ENCODE results near the gene UNCX.
"Not testable (repeated sequence)": the region's sequence is repeated elsewhere in the genome, so short reads cannot be mapped to it uniquely, and the experiment has no call there.

The UNCX gene

DNA sequence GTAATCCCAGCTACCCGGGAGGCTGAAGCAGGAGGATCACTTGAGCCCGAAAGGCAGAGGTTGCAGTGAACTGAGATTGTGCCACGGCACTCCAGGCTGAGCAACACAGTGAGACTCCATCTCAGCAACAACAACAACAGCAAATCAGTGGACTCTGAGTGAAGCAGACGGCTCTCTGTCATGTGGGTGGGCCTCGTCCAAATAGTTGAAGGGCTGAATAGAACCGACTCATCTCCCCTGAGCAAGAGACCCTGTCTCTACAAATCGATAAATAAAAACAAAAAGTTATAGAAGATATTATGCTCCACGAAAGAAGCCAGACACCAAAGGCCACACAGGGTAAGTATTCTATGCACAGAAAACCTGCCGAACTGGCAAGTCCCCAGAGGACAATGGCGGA, 45.9 kb downstream of the UNCX start:
- DNase-seq (ENCODE audit: low read depth), result no peak

DNA sequence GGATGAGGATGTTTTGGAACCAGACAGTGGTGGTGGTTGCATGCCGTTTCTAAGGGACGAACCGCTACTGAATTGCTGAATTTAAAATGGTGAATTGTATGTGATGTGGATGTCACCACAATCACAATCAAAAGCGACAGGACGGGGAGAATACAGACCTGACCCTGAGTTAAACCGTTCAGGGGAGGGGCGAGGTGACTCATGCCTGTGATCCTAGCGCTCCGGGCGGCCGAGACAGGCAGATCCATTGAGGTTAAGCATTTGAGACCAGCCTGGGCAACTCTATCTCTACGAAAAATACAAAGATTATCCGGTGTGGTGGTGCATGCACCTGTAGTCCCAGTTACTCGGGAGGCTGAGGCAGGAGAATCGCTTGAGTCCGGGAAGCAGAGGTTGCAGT, 46.4 kb downstream of the UNCX start:
- DNase-seq (ENCODE audit: low read depth), result no peak

DNA sequence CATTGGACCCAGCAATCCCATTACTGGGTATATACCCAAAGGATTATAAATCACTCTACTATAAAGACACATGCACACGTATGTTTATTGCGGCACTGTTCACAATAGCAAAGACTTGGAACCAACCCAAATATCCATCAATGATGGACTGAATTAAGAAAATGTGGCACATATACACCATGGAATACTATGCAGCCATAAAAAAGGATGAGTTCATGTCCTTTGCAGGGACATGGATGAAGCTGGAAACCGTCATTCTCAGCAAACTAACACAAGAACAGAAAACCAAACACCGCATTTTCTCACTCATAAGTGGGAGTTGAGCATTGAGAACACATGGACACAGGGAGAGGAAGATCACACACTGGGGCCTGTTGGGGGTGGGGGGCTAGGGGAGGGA, 47.2 kb downstream of the UNCX start:
- not testable (repeated sequence) for DNase-seq (ENCODE audit: low read depth)

DNA sequence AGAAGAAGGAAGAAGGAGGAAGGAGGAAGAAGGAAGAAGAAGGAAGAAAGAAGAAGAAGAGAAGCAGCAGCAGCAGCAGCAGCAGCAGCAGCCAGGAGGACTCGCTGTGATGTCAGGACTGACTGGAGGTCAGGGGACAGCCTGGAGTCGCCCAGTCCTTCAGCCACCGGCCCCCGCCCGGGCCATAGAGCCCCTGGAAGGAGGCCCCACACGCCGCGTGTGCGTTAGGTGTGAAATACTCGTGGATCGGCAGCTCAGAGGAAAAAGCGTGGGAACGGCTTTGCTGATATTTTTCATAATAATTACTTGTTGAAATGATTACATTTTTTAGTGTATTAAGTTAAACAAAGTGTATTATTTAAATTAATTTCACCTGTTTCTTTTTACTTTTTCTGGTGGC, 48.4 kb downstream of the UNCX start:
- no peak for DNase-seq (ENCODE audit: low read depth)

DNA sequence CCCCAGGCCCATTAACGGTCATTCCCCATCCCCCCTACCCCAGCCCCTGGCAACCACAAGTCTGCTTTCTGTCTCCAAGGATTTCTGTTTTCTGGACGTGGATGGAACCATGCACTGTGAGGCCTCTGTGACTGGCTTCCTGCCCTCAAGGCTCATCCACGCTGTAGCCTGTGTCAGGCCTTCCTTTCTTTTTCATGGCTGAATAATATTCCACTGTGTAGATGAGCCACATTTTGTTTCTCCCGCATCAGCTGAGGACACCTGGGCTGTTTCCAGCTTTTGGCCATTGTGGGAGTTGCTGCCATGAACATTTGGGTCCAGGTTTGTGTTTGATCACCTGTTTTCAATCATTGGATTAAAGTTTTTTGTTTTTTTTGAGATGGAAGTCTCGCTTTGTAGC, 50.0 kb downstream of the UNCX start:
- no peak for DNase-seq (ENCODE audit: low read depth)

DNA sequence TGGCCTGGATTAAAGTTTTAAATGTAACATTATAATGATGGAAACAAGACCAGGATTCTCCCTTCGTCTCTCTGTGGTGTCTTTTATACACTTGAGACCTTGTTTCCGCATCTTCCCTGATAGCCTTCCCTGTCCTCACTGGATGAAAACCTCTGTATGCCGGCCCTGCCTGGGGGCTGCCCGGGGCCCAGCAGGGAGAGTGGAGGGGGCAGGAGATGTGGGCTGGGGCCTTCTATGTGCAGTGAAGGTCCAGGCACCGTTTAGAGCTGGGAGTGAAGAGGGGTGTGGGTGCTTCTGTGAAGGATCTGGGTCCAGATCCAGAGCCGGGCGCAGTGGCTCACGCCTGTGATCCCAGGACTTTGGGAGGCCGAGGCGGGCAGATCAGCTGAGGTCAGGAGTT, 50.7 kb downstream of the UNCX start:
- no peak for DNase-seq (ENCODE audit: low read depth)

DNA sequence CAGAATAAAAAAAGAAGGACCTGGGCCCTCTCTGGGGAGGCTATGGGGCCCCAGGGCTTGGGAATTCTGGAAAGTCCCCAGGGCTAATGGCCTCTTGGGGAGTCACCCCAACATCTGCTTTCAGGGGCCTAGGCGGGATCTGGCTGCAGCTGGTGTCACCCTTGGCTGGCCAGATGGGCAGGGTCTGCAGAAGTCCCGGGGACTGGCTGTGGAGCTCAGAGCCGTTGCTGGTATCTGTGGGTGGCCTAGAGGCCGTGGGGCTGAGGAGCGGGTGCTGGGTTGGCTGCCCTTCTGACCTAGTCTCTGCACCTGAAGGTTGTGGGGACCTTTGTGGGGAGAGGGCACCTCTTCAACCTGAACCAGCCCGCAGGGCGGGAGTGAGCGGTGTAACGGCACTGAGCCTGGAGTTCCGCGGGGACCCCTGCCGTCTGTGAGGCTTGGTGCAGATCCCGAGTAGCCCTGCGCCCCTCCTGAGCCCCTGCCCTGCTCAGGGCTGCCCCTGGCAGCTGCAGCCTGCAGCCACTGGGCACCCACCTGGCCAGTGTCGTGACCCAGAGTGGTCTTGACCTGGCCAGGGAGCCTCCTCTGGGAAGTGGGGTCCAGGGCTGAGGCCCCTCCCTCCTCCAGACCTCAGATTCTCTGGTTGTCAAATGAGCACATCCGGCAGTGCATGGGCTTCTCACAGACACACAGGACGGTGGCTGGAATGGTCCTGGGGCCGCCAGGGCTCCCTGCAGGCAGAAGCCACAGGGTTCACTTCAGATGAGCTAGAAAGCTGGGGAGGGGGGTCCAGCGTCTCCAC, 51.5 kb downstream of the UNCX start:
- no peak for DNase-seq (ENCODE audit: low read depth)

DNA sequence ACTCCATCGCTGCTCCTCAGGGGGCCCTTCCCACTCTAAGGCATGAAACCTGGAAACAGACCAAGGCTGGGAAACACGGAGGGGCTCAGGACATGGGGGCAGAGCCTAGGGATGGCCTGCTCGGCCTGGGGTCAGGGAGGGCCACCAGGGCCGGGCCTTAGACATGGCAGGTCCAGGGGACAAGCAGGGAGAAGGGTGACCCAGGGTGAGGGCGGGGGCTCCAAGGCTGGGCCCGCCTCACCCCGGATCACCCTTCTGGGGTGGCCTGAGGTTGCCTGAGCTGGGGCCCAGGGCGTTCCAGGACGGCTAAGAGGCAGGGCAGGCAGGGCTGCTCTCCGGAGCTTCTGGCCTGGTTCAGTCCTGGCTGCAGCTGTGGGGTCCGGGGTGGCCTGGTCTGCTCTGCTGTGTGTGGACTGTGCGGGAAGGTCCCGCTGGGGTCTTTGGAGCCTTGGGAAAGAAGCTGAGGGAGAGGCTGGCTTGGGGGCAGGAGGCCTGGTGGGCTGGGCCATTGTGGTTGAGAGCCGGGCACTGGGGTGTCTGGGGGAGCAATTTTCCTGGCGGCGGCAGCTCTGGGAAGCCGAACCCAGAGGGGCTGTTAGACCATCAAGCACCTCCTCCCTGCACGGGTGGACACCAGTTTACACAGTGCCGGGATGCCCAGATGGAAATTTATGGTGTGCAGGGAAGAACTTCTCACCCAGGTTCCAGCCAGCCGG, 52.2 kb downstream of the UNCX start:
- no peak for DNase-seq (ENCODE audit: low read depth)

DNA sequence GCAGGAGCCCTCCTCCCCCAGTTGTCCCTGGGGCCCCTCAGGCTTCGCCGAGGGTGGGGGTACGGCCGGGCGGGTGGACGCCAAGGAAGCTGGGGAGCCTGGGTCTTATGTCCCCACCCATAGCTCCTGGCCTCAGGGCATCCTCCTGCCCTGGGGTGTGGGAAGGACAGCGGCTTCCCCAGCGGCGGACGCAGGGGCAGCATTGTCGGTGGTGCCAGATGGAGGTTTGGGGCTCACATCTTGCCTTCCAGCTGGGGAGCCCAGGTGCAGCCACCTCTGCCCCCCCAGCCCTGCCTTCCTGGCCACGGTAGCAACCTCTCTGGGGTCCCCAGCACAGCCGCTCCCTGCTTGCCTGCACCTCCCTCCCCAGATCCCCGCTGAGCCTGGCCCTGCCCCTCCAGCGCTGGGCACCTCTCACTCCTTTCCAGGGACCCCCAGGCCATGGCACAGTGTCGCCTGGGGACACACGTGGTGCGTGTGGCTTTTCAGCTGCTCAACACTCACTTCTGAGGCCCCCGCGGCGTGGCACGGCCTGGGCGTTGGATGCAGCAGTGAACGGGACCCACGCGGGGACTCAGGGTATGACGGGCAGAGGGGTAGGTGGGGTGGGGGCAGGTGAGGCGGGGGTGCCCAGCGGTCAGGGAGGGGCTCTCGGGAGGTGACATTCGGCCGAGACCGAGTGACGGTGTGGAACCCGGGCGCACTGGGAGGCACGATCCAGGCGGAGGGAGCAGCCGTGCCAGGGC, 53.1 kb downstream of the UNCX start:
- DNase-seq (ENCODE audit: low read depth), result no peak
